ENCODE results near the gene DHRS2. TPM values are rescaled to one million over a fixed set of nuclear protein-coding genes. Genes with fewer than 3 reads are reported as not detected.

DHRS2 gene
- total RNA-seq, 1 donor from 2014 or later: not detected

- H3K4me3 Mint-ChIP-seq (ENCODE audit: unreplicated experiment): no peak overlapping the region
- no peaks in the 10 kb centered on the region for H3K4me1 Mint-ChIP-seq (ENCODE audit: unreplicated experiment)
- H3K27ac Mint-ChIP-seq (ENCODE audit: unreplicated experiment): no peak overlapping the region
- no peaks in the 10 kb centered on the region for H3K36me3 Mint-ChIP-seq (ENCODE audit: low read depth, unreplicated experiment)
- DNase-seq (ENCODE audit: low spot score): no peak
- H3K9me3 Mint-ChIP-seq (ENCODE audit: unreplicated experiment): no peaks in the 10 kb centered on the region
- peaks cover 1% of the 10 kb centered on the region for H3K27me3 Mint-ChIP-seq (ENCODE audit: unreplicated experiment)
- TF ChIP-seq CTCF (IDR thresholded peaks at IDR 0.05; ENCODE audit: unreplicated experiment): no peak
These were observed 35.8 kb upstream of the DHRS2 start for GRCh38 chr14:23600322-23600707.

- no peak for DNase-seq (ENCODE audit: low spot score)
- Mint-ChIP-seq H3K27ac (ENCODE audit: unreplicated experiment) (no peak overlapping the region), H3K27me3 (ENCODE audit: unreplicated experiment) (peaks cover 1% of the 10 kb centered on the region), H3K4me3 (ENCODE audit: unreplicated experiment) (no peak overlapping the region), H3K36me3 (ENCODE audit: low read depth, unreplicated experiment) (no peaks in the 10 kb centered on the region), H3K4me1 (ENCODE audit: unreplicated experiment) (no peaks in the 10 kb centered on the region), H3K9me3 (ENCODE audit: unreplicated experiment) (no peaks in the 10 kb centered on the region)
- TF ChIP-seq CTCF (IDR thresholded peaks at IDR 0.05; ENCODE audit: unreplicated experiment): no peak
These were observed 35.4 kb upstream of the DHRS2 start for GRCh38 chr14:23600806-23601205.

- Mint-ChIP-seq H3K27ac (ENCODE audit: unreplicated experiment) (no peak overlapping the region), H3K27me3 (ENCODE audit: unreplicated experiment) (peaks cover 1% of the 10 kb centered on the region), H3K4me3 (ENCODE audit: unreplicated experiment) (no peak overlapping the region), H3K4me1 (ENCODE audit: unreplicated experiment) (no peaks in the 10 kb centered on the region), H3K9me3 (ENCODE audit: unreplicated experiment) (no peaks in the 10 kb centered on the region), H3K36me3 (ENCODE audit: low read depth, unreplicated experiment) (no peaks in the 10 kb centered on the region)
- TF ChIP-seq CTCF (IDR thresholded peaks at IDR 0.05; ENCODE audit: unreplicated experiment): no peak
- no peak for DNase-seq (ENCODE audit: low spot score)
These were observed 34.7 kb upstream of the DHRS2 start for GRCh38 chr14:23601424-23601823.

GRCh38 chr14:23601845-23602180 is 34.4 kb upstream of the DHRS2 start:
- Mint-ChIP-seq H3K27me3 (ENCODE audit: unreplicated experiment) (peaks cover 1% of the 10 kb centered on the region), H3K4me3 (ENCODE audit: unreplicated experiment) (no peak overlapping the region), H3K4me1 (ENCODE audit: unreplicated experiment) (no peaks in the 10 kb centered on the region), H3K36me3 (ENCODE audit: low read depth, unreplicated experiment) (no peaks in the 10 kb centered on the region), H3K9me3 (ENCODE audit: unreplicated experiment) (no peaks in the 10 kb centered on the region), H3K27ac (ENCODE audit: unreplicated experiment) (no peak overlapping the region)
- no peak for DNase-seq (ENCODE audit: low spot score)
- TF ChIP-seq CTCF (IDR thresholded peaks at IDR 0.05; ENCODE audit: unreplicated experiment): no peak

GRCh38 chr14:23602181-23603095 is 33.7 kb upstream of the DHRS2 start:
- Mint-ChIP-seq H3K27me3 (ENCODE audit: unreplicated experiment) (peaks cover 1% of the 10 kb centered on the region), H3K36me3 (ENCODE audit: low read depth, unreplicated experiment) (no peaks in the 10 kb centered on the region), H3K4me3 (ENCODE audit: unreplicated experiment) (no peak overlapping the region), H3K9me3 (ENCODE audit: unreplicated experiment) (no peaks in the 10 kb centered on the region), H3K27ac (ENCODE audit: unreplicated experiment) (no peak overlapping the region), H3K4me1 (ENCODE audit: unreplicated experiment) (no peaks in the 10 kb centered on the region)
- TF ChIP-seq CTCF (IDR thresholded peaks at IDR 0.05; ENCODE audit: unreplicated experiment): no peak
- DNase-seq (ENCODE audit: low spot score): no peak

Measured in endothelial cell (in vitro differentiated cells).